H1 (cell line): Measurements from ENCODE around the gene EMP3. TPM values are rescaled to one million over a fixed set of nuclear protein-coding genes. Genes with fewer than 3 reads are reported as not detected.

Experiments
- CHD2 ChIP-seq: IDR thresholded peaks from 2 replicates; pipeline ENCODE4 v1.6.1; 2012; ENCODE audit warnings: low read length, improper control_type of control experiment
- CHD7 ChIP-seq: fragments of 300-600 bp; sonication (generic); IDR thresholded peaks from 2 replicates; pipeline ENCODE4 v1.7.1; 2012; ENCODE audit warnings: low read length, moderate library complexity, mild to moderate bottlenecking, inconsistent platforms; ENCODE audit not compliant: insufficient replicate concordance
- GABPA ChIP-seq: IDR thresholded peaks from 2 replicates; pipeline ENCODE4 v1.6.1; 2011; ENCODE audit warnings: mild to moderate bottlenecking, low read length, moderate library complexity, borderline replicate concordance; ENCODE audit not compliant: insufficient read depth
- HDAC2 ChIP-seq, 2 experiments: fragments of 300-600 bp in 1 of 2; sonication (generic) in 1 of 2; IDR thresholded peaks; 2 replicates each; pipeline ENCODE4 v1.6.1; 2011 to 2012; ENCODE audit warnings: low read depth in 2 of 2, low read length in 2 of 2, mild to moderate bottlenecking in 2 of 2, moderate library complexity in 2 of 2, borderline replicate concordance in 1 of 2, inconsistent platforms in 1 of 2
- MAFK ChIP-seq: IDR thresholded peaks from 2 replicates; pipeline ENCODE4 v1.6.1; 2012; ENCODE audit warnings: low read depth, mild to moderate bottlenecking, improper control_type of control experiment, low read length
- NRF1 ChIP-seq: IDR thresholded peaks from 2 replicates; pipeline ENCODE4 v1.6.1; 2011; ENCODE audit warnings: mild to moderate bottlenecking, low read depth, low read length, improper control_type of control experiment
- RNF2 ChIP-seq: fragments of 200-900, 300-1000 bp; sonication (generic); IDR thresholded peaks from 2 replicates; pipeline ENCODE4 v1.7.1; 2016; ENCODE audit warnings: borderline replicate concordance, low read depth, mild to moderate bottlenecking, antibody characterized with exemption, low read length; ENCODE audit not compliant: poor library complexity, severe bottlenecking; ENCODE audit errors: missing control alignments
- SP4 ChIP-seq: IDR thresholded peaks from 2 replicates; pipeline ENCODE4 v1.6.1; 2012; ENCODE audit warnings: low read length, inconsistent platforms
- SUZ12 ChIP-seq: fragments of 200-600 bp; sonication (generic); IDR thresholded peaks from 2 replicates; pipeline ENCODE4 v1.6.1; 2012; ENCODE audit warnings: mild to moderate bottlenecking, inconsistent platforms, low read length, moderate library complexity, mixed read lengths
- polyA plus RNA-seq, 7 experiments: library from polyadenylated mRNA; depleted of rRNA in 3 of 7; stranded (reverse) in 5 of 7; unstranded in 2 of 7; fragments of >200 nt in 5 of 7; fragments of 200-250 nt in 2 of 7; gene quantifications; 1 replicate in 5 of 7; 2 replicates in 1 of 7; 4 replicates in 1 of 7; pipeline versions ENCODE4 v1.2.1 to v1.2.3, GENCODE V29; 2011 to 2013; ENCODE audit warnings: missing spikeins in 2 of 7, mixed read lengths in 2 of 7
- total RNA-seq: library from RNA; stranded (reverse); fragmentation: NEBNext Ultra II Directional; extraction: Animal tissue kit (Norgen Biotek cat#: 25700); gene quantifications from 2 replicates; pipeline ENCODE4 v1.2.1, GENCODE V29; 2021

Gene EMP3
- total and polyA plus RNA-seq, 2 of the 8 experiments (the other 6 are each of a cell fraction or from before 2014, with no cell fraction given): 18.4 to 87.8 TPM

DNA sequence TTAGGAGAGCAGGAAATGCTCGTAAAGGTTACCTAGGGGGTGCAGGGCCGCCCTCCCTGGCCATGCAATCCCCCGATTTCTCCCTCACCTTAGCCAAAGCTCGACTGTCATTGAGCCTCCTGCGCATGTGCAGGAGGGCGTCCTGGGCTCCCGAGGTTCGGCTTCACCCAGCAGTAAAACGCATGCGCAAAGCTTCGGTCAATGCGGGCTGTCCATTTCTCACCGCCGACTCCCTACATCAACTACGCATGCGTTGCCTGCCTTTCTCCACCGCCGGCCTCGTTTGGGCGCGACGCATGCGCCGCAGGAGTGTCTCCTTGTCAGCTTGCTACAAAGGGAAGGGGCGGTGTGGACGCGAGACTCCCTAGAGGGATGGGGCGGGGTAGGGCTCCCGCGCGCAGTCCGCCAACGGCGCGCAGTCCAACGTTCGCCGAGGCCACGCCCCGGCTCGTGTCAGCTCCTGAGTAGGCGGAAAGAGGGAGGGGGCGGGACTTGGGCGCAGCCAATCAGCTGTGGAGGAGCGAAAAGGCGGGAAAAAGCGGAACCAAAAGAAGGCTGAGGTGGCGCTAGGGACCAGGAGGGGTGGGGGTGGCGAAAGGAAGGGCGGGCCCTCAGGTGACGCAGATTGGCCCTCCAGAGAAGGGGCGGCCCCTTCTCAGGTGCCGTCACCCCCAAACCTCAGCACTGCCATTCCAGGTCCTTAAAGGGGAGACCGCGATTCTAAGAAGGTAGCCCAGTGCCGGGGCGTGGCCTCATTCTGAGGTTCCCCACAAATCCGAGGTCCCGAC is 38.7 kb downstream of the EMP3 start, which contains the start of the genes SYNGR4 and TMEM143 (continued):
- TF ChIP-seq NRF1 (peak; percentile 99), CHD2 (peak; percentile 73; the same call in 1 of the 2 replicates), GABPA (no peak), SUZ12 (no peak), SP4 (peak; percentile 94), HDAC2 (IDR thresholded peaks at IDR 0.05; ENCODE audit: borderline replicate concordance in 1 of 2, low read depth in 2 of 2, low read length in 2 of 2) (0 out of 4 replicates have a peak, but pooled peaks of 1 of the 2 experiments have one; percentile 21), RNF2 (no peak), MAFK (no peak; the same call in 1 of the 2 replicates), CHD7 (no peak)
